KOPT-K1 (cell line): ENCODE measurements around the gene NSRP1.

Source experiments
- H3K27ac ChIP-seq: fragments of 200-600 bp; sonication (generic); 2 replicates; pipeline ENCODE4 v1.5.1; 2016; ENCODE audit warnings: antibody characterized with exemption, mild to moderate bottlenecking, low read depth, low read length; ENCODE audit not compliant: poor library complexity, severe bottlenecking
- H3K36me3 ChIP-seq: fragments of 200-600 bp; sonication (generic); 2 replicates; pipeline ENCODE4 v1.5.1; 2017; ENCODE audit warnings: antibody characterized with exemption, mild to moderate bottlenecking, low read length, moderate library complexity; ENCODE audit not compliant: insufficient read depth
- H3K9me3 ChIP-seq: fragments of 200-600 bp; sonication (generic); 2 replicates; pipeline ENCODE4 v1.5.1; 2017; ENCODE audit warnings: antibody characterized with exemption, low read length, mild to moderate bottlenecking; ENCODE audit not compliant: insufficient read depth, poor library complexity, severe bottlenecking

Gene NSRP1

DNA sequence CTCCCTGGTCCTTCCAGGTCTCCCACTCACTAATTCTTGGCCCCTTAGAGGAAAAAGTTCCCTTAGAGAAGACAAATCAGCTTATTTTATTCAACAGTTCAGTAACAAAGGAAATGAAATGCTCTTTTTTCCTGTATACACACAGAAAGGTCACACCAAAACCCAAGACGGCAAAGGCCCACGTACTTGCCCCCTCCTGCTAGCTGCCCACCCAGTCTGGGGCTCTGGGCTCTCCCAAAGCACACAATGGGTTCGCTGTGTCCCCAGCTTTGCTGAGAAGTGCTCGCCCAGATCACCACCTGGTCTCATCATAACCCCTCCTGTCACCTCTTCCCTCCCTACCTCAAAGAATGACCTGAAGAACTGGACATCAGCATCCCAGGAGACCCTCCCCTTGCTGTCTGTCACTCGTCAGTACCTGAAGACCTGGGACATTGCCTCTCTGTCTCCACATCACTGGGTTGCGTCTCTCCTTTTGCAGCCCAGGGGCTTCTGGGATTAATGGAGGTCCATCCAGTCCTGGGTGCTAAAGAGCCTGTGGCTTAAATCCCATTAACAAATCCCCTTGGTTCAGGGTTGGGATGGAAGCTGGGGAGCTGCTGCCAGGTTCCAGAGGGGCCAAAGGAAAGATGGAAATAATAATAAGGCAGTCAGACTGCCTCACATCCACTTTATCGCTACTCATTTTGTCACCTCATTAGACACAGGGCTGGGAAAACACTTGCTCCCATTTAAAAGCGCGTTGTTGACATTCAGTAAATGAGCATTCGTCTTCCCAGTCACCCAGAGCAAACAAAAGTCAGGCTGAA, 115.6 kb downstream of the NSRP1 start:
- Histone ChIP-seq H3K9me3 (no peaks in the 10 kb centered on the region), H3K27ac (no peak overlapping the region), H3K36me3 (no peaks in the 10 kb centered on the region)

GRCh38 chr17:30232824-30233427, 116.3 kb downstream of the NSRP1 start:
- Histone ChIP-seq H3K9me3 (no peaks in the 10 kb centered on the region), H3K36me3 (no peaks in the 10 kb centered on the region), H3K27ac (no peak overlapping the region)

DNA sequence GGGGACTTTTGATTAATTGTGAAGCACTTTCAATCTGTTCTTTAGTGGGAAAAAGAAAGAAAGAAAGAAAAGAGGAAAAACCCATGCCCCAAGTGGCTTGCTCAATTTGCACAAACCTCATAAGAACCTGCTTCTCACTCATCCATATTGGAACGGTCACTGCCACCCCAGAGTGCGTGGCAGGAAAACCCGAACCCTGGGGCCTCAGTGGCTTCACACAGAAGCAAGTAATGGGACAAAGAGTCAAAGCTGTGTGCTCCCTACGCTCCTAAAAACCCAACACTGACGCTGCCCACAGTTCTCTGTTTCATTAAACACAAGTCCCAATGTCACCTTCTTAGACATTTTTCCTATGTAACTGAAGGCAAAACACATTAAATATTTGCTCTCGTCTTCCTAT, 117.7 kb downstream of the NSRP1 start:
- Histone ChIP-seq H3K36me3 (no peaks in the 10 kb centered on the region), H3K27ac (no peak overlapping the region), H3K9me3 (no peaks in the 10 kb centered on the region)

- Histone ChIP-seq H3K36me3 (no peaks in the 10 kb centered on the region), H3K9me3 (no peaks in the 10 kb centered on the region), H3K27ac (no peak overlapping the region)
These were observed 118.3 kb downstream of the NSRP1 start for GRCh38 chr17:30234964-30235363.

DNA sequence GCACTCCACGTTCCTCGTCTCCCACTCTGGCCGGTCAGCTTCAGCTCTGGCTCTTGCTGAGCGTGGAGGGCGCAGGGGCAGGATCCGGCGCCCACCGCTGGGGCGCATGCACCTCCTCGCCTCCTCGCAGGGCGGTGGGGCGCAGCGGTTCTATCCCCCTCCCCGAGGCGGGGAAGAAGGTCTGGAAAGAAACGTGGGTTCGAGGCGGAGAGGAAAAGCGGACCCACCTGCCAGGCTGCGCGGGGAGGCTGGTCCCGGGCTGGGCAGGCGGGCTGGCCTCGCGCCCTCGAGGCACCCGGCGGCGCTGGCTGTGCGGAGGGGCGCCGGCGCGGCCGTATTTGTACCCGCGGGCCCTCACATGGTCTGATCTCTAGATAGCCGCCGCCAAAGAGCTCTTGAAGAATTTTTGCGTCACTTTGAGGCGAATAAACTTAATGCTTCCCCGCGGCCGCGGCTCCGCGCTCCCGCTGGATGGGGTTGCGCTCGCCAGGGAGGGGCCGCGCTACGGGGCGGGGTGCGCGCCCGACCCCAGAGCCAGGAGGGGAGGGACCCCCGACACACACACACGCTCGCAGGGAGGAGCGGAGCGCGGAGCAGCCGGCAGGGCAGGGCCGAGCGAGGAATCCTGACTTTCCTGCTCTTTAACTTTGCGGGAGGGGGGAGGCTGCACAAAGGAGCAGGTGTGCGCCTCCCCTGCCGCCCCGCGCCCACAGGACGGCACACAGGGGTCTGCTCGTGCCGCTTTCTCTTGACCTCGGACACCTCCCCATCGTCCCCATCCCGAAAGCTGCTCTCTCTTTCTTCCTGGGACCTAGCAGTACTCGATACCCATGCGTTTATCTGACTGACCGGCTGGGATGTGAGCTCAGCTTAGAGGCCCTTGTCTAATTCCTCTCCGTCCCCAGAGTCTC, 119.0 kb downstream of the NSRP1 start, which contains the start of gene SLC6A4:
Gene SLC6A4, minus strand, starts transcription at position 312 of the 911 bp plus-strand sequence. CDS start 13,739 bp downstream, outside the sequence.
- Histone ChIP-seq H3K36me3 (no peaks in the 10 kb centered on the region), H3K9me3 (no peaks in the 10 kb centered on the region), H3K27ac (no peak within 1 kb of the TSS)
